D721Med (cell line): ENCODE results near the gene NRXN3.

Source experiments
- DNase-seq: peaks from one replicate; pipeline ENCODE4 v3.0.0; 2011; ENCODE audit warnings: low spot score; ENCODE audit not compliant: insufficient read length
- FAIRE-seq: peaks from 2 replicates; lab custom pipeline; 2011; peaks lifted over from hg19 to GRCh38; lab: Jason Lieb, UNC
- TF ChIP-seq, protein P1 (sequence below): IDR thresholded peaks from 2 replicates; pipeline ENCODE4 v1.5.1; 2012; ENCODE audit warnings: mild to moderate bottlenecking, control low read depth; ENCODE audit not compliant: insufficient read depth; ENCODE audit errors: missing control alignments

The NRXN3 gene

DNA sequence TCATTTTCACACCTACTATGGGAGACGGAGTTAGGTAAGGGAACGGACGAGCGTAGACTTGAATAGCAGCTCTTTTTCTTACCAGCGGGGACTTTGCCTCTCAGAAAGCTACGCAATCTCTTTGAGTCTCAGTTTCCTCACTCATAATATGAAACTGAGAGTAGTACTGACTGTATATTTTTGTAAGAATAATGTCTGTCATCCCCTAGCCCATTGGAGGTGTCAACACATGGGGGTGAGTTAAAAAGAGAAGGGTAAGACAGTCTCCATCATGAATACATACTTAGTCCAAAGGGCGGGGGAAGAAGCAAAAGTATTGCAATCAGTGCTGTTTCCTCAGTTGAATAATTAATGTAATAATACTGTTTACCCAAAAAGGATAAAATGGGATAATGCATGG, 592.2 kb downstream of the NRXN3 start:
- FAIRE-seq = no peak

DNA sequence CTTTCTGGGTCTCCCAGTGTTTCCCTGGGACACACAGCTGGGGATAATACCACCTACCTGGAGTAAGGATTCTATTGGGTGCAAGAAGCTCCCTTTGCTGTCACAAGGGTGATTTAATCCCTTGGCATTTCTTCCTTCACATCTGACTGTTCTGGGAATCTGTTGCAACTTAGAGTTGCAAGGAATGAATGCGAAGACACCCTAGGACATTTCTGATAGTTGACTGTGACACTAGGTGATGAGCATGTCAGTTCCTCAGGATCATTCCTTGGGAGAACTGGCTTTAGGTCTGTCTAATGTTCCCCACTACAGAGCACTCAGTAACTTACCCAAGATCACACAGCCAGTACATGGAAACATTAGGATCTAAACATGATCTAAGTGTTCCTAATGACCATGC, 593.6 kb downstream of the NRXN3 start:
- DNase-seq (no peak), FAIRE-seq (no peak)
- TF ChIP-seq, protein P1, sequence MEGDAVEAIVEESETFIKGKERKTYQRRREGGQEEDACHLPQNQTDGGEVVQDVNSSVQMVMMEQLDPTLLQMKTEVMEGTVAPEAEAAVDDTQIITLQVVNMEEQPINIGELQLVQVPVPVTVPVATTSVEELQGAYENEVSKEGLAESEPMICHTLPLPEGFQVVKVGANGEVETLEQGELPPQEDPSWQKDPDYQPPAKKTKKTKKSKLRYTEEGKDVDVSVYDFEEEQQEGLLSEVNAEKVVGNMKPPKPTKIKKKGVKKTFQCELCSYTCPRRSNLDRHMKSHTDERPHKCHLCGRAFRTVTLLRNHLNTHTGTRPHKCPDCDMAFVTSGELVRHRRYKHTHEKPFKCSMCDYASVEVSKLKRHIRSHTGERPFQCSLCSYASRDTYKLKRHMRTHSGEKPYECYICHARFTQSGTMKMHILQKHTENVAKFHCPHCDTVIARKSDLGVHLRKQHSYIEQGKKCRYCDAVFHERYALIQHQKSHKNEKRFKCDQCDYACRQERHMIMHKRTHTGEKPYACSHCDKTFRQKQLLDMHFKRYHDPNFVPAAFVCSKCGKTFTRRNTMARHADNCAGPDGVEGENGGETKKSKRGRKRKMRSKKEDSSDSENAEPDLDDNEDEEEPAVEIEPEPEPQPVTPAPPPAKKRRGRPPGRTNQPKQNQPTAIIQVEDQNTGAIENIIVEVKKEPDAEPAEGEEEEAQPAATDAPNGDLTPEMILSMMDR = no peak

More for the DNA sequence above, 592.2 kb downstream of the NRXN3 start:
- DNase-seq = no peak
- TF ChIP-seq, protein P1 = no peak

DNA sequence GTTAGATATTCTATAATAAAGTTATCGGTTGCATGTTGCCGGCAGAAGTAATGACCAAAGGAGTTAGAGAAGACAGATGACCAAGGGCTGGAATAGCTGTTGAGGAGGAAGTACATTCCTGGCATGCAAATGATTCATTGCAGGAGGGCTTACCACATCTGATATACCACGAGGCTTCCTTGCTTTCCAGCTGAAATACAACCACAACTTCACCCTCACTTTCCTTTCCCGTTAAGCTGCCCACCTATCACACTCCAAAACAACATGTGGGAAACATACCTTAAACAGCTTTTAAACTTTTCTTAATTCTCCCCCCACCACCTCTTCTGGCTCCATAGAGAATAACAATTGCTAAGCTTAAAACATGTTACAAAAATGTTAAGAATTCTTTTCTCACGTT, 594.1 kb downstream of the NRXN3 start:
- TF ChIP-seq, protein P1 = no peak
- FAIRE-seq (no peak), DNase-seq (no peak)

DNA sequence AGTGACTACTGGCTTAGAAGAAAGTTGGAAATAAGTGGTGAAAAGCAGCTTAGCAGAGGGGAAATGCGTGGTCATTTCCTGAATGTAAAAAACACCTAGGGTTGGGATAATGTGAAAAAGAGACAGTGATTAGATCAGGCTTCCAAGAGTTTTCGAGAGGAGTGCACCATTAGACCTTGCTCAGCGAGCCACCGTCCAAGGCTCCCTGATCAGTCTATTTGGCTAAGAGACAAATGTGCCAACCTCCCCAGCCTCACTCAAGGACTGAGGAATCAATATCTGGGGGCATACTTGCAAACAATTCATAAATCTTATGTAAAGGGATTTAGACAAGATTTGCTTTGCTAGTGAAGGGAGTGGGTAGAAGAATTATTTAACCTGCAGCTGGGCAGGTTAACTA, 594.5 kb downstream of the NRXN3 start:
- TF ChIP-seq, protein P1 = no peak
- FAIRE-seq (no peak), DNase-seq (no peak)

DNA sequence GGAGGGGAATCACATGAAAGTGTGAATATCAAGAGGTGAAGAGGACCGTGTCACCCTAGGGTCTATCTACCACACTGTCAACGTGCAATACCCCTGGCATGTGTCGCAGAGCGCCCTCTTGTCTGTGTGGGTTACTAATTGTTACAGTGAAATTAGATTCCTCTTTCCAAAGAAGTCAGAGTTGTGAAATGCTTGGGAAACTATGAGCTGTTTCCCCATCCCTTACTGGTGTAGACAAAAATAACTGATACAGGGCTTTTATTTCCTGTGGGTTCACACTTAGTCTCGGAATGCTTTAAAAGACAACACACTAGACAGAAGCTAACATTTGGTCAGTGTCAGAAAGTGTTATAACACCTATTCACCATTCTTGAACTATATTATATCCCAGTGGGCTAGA, 597.3 kb downstream of the NRXN3 start:
- no peak for FAIRE-seq
- DNase-seq = no peak
- TF ChIP-seq, protein P1 = no peak

DNA sequence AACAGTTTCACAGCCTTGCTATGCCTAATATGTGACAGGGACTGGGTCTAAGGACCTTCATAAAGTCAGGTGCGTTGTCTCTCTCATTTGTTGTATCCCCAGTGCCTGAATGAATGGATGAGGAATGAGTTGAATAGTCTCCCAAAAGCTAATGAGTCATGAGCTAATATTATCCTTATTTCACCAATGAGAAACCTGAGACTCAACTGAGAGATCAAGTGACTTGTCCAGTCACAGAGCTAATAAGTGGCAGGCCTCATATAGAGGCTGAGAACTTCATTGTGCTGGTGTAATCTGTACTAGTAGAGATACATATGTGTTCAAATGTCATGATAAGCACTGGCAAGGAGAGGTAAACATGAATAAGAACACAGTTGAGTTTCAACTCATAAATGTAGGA, 612.4 kb downstream of the NRXN3 start:
- TF ChIP-seq, protein P1 = no peak
- DNase-seq (no peak), FAIRE-seq (no peak)

DNA sequence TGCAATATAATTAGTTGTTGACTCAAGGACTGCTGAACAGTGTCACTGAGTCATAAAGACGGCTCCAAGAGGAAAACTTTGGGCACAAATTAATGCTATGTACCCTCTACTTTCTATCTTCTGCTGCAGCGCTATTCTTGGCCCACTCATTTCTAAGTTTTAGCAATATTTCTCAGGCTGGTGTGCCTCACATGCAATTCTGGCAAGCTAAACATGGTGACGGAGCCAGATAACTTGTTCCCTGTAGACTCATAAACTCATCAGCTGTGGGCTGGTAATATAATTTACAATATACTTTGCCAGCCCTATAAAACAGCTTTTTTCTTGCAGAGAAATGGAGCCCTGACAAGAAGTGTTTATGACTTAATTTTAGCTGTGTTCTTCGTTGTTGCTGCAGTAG, 615.1 kb downstream of the NRXN3 start:
- DNase-seq = no peak
- FAIRE-seq = no peak
- TF ChIP-seq, protein P1 = no peak
